D721Med (cell line): ENCODE results near the gene COL21A1.
"Not testable (repeated sequence)": the region's sequence is repeated elsewhere in the genome, so short reads cannot be mapped to it uniquely, and the experiment has no call there.

Experiments
- DNase-seq: peaks from one replicate; pipeline ENCODE4 v3.0.0; 2011; ENCODE audit warnings: low spot score; ENCODE audit not compliant: insufficient read length
- FAIRE-seq: peaks from 2 replicates; lab custom pipeline; 2011; peaks lifted over from hg19 to GRCh38; lab: Jason Lieb, UNC
- TF ChIP-seq, protein P1 (sequence below): IDR thresholded peaks from 2 replicates; pipeline ENCODE4 v1.5.1; 2012; ENCODE audit warnings: mild to moderate bottlenecking, control low read depth; ENCODE audit not compliant: insufficient read depth; ENCODE audit errors: missing control alignments

Gene COL21A1

DNA sequence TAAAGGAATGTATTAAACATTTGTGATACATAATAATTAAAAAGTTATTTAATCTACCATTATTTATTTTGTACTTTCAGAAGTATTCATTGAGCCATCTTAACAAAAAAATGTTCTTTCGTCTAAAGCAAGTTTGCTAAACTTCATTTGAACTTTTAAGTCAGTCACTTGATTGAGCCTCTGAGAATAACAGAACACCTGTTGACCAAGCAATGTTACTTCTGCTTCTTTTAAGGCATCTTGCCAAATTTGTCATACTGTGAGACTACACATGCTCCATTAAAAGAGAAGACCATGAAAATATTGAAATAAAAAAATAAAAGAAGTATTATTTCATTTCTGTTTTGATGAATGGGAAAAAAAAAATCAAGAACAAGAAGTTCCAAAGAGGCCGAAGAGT lies 230.2 kb downstream of the COL21A1 start:
- TF ChIP-seq, protein P1, sequence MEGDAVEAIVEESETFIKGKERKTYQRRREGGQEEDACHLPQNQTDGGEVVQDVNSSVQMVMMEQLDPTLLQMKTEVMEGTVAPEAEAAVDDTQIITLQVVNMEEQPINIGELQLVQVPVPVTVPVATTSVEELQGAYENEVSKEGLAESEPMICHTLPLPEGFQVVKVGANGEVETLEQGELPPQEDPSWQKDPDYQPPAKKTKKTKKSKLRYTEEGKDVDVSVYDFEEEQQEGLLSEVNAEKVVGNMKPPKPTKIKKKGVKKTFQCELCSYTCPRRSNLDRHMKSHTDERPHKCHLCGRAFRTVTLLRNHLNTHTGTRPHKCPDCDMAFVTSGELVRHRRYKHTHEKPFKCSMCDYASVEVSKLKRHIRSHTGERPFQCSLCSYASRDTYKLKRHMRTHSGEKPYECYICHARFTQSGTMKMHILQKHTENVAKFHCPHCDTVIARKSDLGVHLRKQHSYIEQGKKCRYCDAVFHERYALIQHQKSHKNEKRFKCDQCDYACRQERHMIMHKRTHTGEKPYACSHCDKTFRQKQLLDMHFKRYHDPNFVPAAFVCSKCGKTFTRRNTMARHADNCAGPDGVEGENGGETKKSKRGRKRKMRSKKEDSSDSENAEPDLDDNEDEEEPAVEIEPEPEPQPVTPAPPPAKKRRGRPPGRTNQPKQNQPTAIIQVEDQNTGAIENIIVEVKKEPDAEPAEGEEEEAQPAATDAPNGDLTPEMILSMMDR = no peak
- FAIRE-seq (no peak), DNase-seq (no peak)

DNA sequence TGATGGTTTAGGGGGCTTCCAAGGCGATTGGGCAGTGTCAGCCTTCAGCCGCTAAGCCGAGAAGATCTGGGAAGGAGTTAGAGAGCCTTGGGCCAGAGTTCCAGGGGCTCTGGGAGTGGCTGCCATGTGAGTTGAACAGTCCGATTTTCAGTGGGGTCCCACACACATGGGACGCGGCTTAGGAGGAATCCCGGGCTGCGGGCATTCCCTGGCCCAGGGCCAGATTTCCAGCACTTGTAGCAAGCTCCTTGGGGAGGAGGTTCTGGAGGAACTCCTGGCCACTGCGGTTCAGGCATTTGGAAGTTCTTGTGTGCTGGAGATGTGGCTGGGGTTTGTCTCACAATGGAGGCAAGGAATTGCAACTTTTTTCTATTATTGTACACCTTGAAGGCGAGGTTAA lies 233.3 kb downstream of the COL21A1 start:
- FAIRE-seq, DNase-seq: not testable (repeated sequence)

DNA sequence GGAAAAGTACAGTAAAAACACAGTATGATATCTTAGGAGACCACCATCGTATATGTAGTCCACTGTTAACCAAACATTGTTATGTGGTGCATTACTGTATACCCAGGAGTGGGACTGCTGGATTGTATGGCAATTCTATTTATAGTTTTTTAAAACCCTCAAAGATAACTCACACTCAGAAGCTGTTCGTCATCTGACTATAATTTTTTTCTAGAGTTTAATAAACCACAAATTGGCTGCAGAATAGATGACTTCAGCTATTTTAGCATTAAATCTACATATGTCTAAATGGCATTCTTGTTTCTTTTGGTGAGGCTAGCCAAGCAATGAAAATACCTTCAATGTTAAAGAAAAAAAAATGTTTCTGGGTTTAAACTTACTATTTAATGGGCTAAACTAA lies 237.7 kb downstream of the COL21A1 start:
- no peak for DNase-seq
- TF ChIP-seq, protein P1 = no peak
- FAIRE-seq = no peak
